NCI-H1105 treated with DMSO at 0.1 percent for 48 hours (cell line): ENCODE data around the gene ACTR1A.
"Not testable (repeated sequence)": the region's sequence is repeated elsewhere in the genome, so short reads cannot be mapped to it uniquely, and the experiment has no call there.

Experiments used
- DNase-seq: peaks from one replicate; lab custom pipeline; 2025; lab: John Stamatoyannopoulos, UW

Gene ACTR1A

DNA sequence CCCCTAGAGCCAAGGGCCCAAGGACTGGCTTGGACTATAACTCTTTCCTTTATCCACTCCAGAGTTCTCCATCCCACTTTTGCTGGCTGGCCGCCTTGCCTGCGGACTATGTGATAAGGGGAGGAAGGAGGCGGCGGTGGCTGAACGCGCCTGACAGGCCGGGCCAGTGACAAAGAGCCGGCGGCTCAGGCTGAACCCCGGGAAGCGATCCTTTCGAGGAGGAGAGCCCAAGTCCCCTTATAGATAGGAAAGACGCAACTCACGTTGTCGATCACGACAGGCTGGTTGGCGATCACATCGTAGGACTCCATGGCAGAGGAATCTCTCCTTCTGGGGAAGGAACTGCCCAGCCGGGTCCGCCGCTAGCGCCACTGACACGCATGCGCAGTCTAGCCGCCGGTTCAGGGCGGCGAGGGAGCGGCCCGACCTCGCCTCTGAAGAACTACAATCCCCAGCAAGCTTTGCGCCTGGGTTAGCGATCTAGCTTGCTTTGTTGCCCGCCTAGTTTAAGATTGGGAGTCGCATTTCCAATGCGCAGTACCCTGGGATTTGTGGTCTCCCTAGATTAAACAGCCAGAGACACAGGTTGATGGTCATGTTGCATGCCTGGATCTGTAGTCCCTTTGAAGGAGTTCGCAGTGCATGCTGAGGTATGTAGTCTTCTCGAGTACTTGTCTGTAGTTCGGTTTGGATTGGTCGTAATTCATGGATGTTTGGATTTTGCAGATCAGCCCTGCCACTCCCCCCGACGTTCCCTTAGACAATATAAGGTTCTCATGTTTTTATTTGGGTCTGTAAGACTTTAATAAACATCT is at the start of gene ACTR1A:
Gene ACTR1A (minus strand): TSS at position 376 of the 815 bp plus-strand sequence. CDS start 65 bp downstream, at position 311.
- DNase-seq = peak; percentile 97

DNA sequence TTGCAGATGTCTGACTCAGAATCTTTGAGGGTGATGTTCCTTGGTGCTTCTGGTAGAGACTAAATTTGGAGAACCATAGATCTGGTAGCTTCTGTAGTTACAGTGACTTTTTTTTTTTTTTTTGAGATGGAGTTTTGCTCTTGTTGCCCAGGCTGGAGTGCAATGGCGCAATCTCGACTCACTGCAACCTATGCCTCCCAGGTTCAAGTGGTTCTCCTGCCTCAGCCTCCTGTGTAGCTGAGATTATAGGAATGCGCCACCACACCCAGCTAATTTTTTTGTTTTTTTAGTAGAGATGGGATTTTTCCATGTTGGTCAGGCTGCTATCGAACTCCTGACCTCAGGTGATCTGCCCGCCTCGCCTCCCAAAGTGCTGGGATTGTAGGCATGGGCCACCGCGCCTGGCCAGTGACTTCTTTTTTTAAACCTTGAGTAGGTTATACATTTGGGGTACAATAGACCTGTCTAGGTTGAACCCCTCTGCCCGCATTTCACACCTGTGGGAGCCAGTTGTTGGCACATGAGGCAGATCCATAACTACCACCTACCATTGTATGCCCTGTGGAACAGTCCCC is 48.2 kb upstream of the ACTR1A start:
- no peak for DNase-seq

DNA sequence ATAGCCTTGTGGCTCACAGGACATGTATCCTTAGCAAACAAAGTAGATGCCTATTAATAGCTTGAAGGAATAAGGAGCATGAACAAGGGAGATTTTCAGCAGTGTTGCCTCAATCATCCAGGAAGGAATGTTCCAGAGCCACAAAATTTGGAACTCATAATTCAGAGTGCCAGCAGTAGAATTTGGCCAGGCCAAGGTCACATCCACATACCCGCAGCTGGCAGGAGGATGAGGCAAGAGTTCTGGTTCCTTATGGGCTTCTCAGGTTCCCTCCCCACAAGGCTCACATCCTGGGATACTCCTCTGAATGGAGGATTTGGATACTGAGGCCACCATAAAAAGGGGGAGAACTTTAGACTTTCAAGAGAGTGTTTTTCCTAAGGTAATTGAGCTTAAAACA is 47.0 kb upstream of the ACTR1A start:
- DNase-seq = no peak

DNA sequence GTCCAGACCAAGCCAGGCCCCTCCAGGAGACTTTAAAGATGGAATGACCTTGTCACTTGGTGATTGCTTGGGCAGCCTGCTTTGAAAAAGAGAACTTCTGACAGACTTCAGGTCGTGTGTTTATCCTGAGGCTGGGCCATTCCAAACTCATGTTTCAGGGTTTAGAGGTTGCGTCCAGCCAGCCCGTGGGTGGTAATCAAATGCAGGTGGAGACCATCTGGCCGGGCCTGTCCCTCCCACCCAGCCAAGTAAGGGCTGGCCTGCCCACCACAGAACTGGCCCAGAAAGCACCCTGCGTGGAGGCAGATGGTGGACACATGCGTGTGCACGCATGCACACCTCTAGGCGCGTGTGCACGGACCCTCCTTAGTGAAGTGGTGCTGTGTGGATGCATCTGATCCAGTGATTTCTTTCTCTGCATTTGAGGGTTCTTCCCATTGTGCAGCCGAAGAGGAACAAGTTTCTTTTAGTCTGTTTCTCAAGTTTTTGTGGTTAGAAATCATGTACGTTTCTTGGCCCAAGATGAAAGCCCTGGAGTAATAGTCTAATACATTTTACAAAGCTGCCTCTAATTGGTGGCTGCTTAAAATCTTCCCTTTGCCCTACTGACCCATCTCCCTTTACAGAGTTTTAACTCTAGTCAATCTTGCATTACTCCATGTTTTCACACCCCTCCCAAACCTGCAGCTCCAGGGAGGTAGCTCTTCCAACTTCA is 44.3 kb upstream of the ACTR1A start:
- DNase-seq = no peak

DNA sequence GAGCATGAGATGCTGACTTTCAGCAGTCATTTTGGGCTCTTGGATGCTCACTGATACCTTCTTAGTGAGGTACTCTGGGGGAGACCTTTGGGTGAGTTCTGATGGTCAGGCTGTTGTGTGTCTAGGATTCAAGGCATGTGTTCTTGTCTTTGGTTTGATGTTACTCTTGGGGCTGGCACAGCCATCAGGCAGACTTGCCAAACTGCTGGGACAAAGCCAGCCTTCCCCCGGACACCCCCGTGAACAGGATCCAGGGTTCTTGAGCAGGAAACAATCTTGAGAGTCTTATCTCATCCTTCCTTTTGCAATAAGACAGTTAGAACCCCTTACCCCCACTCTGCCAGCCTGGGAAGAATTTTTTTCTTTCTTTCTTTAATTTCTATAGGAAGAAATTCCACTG is 43.5 kb upstream of the ACTR1A start:
- no peak for DNase-seq

DNA sequence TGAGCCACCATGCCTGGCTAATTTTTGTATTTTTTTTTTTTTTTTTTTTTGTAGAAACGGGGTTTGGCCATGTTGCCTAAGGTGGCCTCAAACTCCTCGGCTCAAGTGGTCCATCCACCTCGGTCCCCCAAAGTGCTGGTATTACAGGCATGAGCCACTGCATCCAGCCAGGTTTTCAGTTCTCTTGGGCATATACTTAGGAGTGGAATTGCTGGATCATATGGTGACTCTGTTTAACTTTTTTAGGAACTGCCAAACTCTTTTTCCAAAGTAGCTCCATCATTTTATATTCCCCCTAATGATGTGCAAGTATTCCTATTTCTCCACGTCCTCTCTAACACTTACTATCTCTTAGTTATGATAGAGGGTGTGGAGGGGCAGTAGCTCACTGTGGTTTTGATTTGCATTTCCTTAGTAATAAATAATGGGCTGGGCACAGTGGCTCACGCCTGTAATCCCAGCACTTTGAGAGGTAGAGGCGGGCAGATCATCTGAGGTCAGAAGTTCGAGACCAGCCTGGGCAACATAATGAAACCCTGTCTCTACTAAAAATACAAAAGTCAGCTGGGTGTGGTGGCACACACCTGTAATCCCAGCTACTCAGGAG is 42.9 kb upstream of the ACTR1A start:
- no peak for DNase-seq

DNA sequence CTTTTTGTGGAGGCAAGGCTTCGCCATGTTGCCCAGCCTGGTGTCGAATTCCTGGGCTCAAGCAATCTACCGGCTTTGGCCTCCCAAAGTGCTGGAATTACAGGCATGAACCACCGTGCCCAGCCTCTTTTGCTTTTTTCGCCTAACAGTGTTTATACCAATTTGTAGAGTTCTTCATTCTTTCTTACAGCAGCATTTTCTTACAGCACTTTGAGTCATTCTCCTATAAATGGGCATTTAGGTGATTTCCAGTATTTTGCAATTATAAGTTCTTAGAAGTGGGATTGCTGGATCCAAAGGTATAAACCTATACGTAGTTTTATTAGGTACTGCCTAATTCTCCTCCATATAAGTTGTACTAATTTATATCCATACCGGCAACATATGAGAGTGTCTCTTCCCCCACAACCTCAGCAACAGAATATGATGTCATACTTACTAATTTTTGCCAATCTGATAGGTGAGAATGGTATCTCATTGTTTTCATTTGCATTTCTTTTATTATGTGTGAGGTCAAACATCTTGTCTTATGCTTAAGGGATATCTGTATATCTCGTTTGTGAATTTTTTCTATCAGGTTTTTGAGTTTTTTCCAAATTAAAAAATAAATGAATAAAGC is 40.4 kb upstream of the ACTR1A start:
- DNase-seq = no peak

DNA sequence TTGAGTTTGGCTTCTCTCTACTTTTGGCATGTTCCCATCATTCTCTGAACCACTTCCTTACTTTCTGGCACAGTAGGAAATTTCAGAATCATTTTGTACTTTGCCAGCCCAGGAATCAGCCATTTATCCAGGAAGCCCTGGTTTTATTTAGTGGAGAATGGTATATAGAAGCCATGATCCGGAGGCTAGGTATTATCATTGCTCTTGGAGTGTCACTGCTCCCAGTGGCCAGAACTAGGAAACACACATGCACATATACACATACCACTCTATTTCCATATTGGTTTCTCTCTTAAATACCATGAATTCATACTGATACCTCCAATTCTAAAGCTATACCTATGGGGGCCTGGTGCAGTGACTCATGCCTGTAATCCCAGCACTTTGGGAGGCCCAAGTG is 37.5 kb upstream of the ACTR1A start:
- DNase-seq = no peak

DNA sequence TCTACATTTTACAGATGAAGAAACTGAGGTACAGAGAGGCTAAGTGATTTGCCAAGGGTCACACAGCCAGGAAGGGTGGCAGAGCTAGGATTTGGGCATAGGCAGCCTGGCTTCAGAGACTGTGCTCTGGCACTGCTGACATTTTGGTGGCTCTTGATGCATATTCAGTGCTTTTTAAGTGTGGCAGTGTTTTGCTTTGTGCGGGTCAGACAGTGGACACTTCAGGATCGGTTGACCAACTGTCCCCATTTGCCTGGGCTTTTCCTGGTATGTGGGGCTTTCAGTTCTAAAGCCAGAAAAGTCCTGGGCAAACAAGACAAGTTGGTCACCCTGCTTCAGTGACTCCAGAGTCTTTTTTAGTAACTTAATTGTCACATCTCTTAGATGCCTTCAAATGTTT is 36.3 kb upstream of the ACTR1A start:
- no peak for DNase-seq

DNA sequence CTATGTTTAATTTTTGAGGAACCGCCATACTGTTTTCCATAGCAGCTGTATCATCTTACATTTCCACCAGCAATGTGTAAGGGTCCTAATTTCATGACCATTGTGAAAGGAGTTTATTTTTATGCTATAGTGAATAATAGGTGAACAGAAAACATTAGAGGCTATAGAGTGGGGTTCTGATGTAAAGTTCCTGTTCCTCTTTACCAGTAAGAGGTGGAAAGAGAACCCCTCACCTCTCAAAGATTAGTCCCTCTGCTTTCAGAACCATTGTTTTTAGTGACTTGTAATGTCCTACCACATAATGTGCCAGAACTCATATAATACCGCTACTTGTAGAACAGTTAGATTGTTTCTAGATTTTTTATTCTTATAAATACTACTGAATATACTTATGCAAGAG is 35.4 kb upstream of the ACTR1A start:
- DNase-seq = no peak

DNA sequence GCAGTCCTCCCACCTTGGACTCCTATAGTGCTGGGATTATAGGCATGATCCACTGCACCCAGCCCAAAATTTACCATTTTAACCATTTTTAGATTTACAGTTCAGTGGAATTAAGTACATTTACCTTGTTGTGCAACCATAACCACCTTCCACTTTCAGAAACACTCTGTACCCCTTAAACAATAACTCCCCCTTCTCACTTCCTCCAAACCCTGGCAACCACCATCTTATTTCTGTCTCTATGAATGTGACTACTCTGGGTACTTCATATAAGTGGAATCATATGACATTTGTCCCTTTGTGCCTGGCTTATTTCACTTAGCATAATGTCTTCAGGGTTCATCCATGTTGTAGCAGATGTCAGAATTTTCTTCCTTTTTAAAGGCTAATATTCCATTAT is 34.9 kb upstream of the ACTR1A start:
- DNase-seq = no peak

DNA sequence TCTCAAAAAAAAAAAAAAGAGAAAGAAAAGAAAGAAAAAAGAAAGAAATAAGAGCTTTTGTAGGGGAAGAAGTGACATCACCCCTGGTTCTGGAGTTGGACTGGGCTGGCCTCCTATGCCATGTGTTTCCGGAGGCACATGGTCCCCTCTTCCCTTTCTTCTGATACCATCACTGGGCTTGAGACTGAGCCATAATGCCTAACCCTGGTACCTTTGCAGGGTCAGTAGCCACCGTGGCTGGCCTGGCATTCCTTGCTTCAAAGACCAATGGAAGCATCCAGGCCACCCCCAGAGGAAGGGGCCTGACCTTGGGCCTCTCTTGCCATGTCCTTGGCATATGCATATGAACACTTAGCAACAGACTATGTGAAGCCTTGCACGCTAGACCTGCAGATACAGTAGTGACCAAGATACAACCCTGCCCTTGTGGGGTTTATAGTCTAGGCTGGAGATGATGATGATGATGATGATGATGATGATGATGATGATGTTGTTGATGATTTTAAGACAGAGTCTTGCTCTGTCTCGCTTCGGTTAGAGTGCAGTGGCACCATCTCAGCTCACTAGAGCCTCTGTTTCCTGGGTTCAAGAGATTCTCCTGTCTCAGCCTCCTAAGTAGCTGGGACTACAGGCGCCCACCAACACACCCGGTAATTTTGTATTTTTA is 33.1 kb upstream of the ACTR1A start:
- DNase-seq = no peak

DNA sequence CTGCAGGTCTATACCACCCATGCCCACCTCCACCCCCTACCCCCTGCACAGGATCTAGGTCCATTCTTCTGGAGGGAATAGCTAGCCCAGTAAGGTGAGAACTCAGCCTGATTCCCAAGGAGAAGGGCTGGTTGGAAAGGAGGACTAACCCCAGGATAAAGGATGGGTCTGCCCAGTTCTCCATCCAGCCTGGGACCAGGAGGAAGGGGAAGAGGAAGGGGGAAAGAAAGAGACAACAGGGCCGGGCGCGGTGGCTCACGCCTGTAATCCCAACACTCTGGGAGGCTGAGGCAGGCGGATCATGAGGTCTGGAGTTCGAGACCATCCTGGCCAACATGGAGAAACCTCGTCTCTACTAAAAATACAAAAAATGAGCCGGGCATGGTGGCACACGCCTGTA is 32.5 kb upstream of the ACTR1A start:
- DNase-seq = not testable (repeated sequence)

DNA sequence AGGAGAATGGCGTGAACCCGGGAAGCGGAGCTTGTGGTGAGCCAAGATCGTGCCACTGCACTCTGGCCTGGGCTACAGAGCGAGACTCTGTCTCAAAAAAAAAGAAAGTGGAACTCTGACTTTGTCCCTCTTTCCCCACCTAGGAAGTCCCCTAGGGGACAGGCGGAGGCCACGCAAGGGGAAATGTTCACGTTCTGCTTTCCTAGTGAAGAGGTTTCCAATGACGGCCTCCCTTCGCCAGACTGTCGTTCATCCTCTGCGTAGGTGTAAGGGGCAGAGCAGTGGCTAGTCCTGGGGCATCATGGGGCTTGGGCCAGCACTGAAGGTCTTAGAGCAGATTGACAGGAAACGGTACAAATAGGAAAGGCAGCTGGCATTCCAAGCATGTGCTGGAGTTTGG is 31.8 kb upstream of the ACTR1A start:
- no peak for DNase-seq

DNA sequence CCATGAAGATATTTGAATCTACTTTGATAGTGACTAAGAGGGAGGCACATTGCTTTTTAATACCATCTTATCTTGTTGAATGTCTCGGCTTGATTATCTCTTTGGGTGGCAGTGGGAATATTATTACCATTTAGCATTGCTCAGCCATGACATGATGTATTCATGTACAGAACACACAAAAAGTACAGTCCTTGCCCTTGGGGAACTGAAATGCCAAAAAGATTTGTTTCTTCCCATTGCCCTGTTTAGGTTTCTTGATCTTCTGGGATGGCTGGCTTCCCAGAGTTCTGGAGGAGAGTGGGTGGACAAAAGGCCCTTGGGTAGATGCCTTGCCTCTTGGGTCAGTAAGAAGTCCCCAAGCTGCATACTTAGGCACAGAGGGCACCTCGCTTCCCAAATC is 25.0 kb upstream of the ACTR1A start:
- DNase-seq = no peak

DNA sequence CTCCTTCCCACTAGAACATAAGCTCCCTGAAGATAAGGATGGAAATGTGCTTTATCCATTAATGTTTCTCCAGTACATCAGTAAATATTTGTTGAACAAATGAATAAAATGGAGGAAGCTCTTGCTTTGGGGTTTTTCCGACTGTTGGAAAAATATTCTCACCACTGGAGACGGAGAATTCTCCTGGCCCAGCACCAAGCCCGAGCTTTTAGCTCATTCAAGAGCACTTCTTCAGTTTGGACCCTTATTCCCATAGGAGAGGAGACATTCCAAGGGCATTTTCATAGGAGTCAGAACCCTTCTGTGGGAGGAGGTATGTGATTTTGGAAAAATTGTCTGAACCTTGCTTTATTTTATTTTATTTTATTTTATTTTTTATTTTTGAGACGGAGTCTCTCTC is 22.2 kb upstream of the ACTR1A start:
- no peak for DNase-seq

DNA sequence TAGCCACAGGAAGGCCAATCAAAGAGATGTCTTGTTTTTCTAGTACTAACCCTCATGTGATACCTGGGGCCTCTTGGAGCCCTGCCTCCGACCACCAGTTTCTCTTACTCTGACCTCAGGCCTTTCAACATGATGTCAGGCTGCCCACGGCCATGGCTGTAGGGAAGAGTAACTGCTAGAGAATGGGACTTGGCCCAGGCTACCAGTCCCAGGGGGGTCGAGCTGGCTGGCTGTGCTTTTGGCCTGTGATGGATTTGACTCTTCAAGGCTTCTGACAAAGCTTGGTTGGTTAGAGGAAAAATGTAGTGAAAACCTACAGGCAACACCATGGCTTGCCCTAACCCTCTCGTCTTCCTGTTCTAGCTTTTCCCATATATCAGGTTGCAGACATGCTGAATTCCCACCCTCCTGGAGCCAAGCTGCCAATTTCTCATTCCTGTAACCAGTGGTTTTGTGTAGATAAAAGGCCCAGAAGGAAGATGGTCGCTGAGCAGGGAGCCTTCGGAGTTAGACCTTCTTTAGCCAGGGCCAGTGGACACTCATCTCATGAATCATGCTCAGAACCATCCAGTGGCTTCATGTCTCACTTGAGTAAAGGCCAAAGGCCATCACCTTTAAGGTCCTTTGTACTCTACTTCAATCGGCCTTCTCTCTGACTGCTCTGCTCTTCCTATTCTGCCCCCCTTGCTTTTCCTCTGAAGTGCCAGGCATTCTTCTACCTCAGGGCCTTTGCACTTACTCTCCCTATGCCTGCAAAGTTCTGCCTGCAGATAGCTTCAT is 20.9 kb upstream of the ACTR1A start:
- no peak for DNase-seq

DNA sequence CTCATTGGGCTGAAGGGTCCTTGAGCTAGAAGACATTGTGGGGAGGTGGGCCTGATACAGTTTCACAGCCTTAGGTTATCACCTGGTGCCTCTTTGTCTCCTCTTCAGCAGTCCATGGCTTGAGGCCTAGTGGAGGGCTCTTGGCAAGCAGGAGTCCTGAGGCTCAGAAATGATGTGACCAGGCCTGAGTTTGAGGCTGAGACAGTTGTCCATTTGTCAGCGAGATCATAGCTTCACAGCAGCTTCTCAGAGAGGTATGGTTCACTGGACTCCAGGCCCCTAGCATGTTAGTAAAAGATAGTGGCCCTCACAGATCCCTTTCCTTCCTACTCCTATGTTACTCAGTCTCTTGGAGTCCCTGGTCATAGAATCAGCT is 20.4 kb upstream of the ACTR1A start:
- DNase-seq = no peak

DNA sequence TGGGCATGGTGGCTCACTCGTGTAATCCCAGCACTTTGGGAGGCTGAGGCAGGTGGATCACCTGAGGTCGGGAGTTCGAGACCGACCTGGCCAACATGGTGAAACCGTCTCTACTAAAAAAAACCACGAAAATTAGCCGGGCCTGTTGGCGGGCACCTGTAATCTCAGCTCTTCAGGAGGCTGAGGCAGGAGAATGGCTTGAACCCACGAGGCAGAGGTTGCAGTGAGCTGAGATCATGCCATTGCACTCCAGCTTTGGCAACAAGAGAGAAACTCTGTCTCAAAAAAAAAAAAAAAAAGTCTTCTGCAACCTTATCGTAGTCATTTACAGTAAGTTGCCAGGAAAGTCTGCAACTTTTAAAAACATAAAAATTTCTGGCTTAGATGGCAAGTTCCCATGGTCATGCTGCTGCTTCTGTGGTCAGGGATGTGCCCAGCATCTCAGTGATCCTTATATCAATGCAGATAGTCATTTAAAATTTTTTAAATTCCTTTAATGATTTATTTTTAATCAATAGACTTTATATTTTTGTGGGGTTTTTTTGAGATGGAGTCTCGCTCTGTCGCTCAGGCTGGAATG is 16.8 kb upstream of the ACTR1A start:
- DNase-seq = no peak

DNA sequence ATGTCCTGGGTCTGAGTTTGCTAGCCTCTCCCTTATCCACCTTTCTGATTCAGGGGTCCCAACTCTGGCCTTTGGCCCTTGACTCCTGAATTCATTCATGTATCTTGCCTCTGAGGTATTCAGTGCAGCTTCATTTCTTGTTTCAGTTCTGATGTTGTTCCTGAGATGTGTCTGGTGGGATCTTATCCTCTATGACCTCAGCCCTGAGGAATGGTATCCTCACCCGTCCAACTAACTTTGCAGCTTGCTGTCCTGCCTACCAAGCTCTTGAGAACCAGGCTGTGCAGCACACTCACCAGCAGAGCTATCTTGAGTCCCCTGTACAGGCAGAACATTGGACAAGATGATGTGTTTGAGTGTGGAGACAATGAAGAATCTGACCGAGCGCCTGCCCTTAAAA is 15.0 kb upstream of the ACTR1A start:
- DNase-seq = no peak

DNA sequence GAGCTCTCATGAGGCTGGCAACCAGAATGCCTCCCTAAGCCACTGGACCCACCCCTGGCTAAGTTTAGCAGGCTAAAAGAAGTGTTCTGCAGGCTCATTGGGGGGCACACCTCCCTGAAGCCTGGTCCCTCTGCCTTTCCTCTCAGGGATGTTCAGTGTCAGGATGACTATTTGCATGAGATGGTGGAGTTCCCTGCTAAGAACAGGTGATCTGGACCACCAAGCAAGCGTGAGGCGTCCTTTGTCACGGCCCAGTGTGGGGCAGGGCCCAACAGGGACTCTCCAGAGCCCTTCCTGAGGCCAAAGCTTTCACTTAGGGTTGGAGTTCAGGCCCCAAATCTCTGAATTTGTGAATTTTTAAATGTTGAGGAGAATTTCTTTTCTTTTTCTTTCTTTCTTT is 13.2 kb upstream of the ACTR1A start:
- DNase-seq = no peak
